ENCODE measurements around the gene SELENOO.

Gene SELENOO

DNA sequence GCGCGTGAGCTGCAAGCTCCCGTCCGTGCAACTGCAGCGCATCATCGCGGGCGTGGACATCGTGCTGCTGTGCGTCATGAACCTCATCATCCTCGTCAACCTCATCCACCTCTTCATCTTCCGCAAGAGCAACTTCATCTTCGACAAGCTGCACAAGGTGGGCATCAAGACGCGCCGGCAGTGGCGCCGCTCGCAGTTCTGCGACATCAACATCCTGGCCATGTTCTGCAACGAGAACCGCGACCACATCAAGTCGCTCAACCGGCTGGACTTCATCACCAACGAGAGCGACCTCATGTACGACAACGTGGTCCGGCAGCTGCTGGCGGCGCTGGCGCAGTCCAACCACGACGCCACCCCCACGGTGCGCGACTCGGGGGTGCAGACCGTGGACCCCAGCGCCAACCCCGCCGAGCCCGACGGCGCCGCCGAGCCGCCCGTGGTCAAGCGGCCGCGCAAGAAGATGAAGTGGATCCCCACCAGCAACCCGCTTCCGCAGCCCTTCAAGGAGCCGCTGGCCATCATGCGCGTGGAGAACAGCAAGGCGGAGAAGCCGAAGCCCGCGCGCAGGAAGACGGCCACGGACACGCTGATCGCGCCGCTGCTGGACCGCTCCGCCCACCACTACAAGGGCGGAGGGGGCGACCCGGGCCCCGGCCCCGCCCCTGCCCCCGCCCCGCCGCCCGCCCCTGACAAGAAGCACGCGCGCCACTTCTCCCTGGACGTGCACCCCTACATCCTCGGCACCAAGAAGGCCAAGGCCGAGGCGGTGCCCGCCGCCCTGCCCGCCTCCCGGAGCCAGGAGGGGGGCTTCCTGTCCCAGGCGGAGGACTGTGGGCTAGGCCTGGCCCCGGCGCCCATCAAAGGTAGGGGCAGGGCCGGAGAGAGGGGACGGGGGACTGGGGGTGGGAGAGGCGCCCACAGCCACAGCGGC lies 23.0 kb upstream of the SELENOO start:
- Histone ChIP-seq H3K9ac (ENCODE audit: low read depth, low read length) (no peak overlapping the region), H3K4me1 (ENCODE audit: insufficient read depth, low read length) (no peaks in the 10 kb centered on the region), H3K9me3 (ENCODE audit: control insufficient read depth, insufficient read depth, low read length) (no peaks in the 10 kb centered on the region), H3K36me3 (ENCODE audit: insufficient read depth, low read length) (no peaks in the 10 kb centered on the region)

DNA sequence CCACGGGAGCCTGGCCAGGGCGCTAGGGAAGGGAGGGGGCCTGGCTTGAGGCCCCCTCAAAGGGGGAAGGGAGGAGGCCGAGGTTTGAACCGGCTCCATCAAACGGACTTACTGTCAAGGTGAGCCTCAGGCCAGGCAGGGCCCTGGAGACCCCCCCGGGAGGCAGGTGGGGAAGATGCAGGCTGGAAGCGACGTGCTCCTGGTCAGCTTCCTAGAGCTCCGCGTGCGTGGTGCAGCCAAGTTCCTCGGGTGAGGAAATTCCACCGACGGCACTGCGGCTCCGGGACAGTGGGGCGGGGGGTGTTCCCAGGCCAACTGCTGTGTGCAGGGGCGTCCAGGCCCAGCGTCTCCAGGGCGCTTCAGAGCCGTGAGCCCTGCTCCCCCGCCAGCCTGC lies 22.3 kb upstream of the SELENOO start:
- Histone ChIP-seq H3K36me3 (ENCODE audit: insufficient read depth, low read length) (no peaks in the 10 kb centered on the region), H3K9ac (ENCODE audit: low read depth, low read length) (no peak overlapping the region), H3K4me1 (ENCODE audit: insufficient read depth, low read length) (peaks cover 1% of the 10 kb centered on the region; the same call in 1 of the 2 replicates), H3K9me3 (ENCODE audit: control insufficient read depth, insufficient read depth, low read length) (no peaks in the 10 kb centered on the region)

DNA sequence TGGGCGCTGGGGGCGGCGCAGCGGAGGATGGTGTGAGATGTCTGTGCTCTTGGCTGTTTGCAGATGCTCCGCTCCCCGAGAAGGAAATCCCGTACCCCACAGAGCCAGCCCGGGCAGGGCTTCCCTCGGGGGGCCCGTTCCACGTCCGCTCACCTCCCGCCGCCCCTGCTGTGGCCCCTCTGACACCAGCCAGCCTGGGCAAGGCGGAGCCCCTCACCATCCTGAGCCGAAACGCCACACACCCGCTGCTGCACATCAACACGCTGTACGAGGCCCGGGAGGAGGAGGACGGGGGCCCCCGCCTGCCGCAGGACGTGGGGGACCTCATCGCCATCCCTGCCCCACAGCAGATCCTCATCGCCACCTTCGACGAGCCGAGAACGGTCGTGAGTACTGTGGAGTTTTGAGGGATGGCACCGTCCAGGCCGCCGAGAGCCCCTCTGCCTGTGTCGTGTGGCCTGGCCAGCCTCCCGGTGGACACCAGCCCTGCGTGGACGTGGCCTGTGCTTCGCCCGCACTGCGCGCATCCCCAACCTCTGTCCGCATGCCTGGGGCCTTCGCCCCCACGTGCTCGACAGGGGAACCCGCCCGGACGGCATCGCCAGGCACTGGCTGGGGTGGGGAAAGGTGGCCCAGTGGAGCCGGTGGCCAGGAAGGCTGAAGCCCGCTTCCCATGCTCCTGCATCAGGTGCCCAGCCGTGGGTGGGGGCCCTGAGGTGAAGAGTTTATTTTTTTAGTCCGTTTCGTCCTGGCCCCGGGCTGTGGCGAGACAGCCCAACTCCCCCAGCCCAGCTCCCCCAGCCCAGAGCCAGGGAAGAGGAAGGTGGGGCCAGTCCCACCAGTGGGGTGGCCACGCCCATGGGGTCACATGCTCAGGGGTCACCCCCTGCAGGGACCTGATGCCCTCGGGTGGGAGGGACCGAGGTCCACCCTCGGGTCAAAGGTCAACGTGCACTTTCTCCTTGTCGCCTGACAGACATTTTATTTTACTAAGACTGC lies 21.6 kb upstream of the SELENOO start:
- no peaks in the 10 kb centered on the region for H3K36me3 ChIP-seq (ENCODE audit: insufficient read depth, low read length)
- no peak overlapping the region for H3K9ac ChIP-seq (ENCODE audit: low read depth, low read length)
- peaks cover 8% of the 10 kb centered on the region; the same call in 1 of the 2 replicates for H3K4me1 ChIP-seq (ENCODE audit: insufficient read depth, low read length)
- H3K9me3 ChIP-seq (ENCODE audit: control insufficient read depth, insufficient read depth, low read length), result no peaks in the 10 kb centered on the region

DNA sequence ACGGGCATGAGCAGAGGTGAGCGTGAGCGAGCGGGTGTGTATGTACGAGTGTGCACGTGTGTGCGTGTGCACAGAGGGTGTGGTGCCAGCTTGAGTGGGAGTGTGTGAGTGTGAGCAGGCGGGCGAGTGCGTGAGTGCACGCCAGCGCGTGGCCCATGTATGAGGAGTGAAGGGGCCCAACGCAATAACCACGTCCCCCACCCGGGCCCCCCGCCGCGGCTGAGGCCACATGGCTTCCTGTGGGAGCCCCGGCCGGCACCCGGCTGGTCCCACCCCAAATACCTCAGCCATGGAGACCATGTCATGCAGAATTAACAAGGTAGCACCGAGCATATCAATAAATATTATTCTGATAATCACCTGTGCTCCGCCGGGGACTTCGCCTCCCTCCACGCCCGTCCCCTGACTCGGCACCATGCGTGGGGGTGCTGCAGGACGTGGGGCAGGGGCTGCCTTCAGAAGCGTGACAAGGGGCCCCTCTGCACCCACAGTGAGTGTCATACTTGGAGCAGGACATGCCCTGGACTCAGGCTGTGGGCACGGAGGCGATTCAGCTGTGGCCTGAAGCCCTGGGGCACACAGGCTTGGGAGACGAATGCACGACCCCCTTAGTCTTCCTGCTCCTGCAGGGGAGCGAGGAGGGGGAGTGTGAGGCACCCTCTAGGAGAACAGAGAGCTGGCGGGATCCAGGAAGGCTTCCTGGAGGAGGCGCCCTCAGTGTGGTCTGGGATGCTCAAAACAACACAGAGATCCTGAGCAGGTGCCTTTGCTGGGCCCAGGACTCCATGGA lies 20.7 kb upstream of the SELENOO start:
- H3K36me3 ChIP-seq (ENCODE audit: insufficient read depth, low read length), result no peaks in the 10 kb centered on the region
- no peak overlapping the region for H3K9ac ChIP-seq (ENCODE audit: low read depth, low read length)
- peaks cover 10% of the 10 kb centered on the region; the same call in 1 of the 2 replicates for H3K4me1 ChIP-seq (ENCODE audit: insufficient read depth, low read length)
- H3K9me3 ChIP-seq (ENCODE audit: control insufficient read depth, insufficient read depth, low read length), result no peaks in the 10 kb centered on the region

DNA sequence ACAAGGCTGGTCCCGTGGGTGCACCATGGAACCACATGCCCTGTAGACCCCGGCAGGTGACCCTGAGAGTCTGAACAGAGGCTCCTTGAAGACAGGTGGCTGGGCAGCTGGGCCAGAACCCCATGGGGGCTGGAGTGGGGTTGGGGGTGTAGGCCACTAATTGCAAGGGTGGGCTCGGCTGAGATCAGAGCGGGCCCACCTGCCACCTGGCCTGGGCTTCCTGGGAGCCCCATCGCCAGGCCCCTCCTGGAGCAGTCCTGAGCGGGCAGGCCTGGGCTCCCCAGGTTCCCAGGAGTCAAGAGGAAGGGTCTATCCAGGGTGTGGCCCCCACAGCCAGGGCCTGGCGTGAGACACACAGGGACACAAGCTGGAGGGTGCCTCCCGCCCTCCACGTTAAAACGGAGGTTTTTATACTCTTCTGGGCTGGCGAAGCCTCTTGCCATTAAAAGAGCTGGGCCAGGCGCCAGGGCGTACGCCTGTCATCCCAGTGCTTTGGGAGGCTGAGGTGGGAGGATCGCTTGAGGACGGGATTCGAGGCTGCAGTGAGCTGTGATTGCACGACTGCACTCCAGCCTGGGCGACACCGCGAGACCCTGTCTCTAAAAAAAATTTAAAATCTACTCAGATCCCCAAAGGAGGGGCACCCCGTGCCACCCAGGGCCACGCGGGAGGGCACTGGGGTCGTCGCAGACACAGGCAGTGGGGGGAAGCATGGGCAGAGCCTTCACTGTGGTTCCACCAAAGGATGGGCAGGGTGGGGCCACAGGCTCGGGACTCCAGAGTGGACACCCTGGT lies 19.9 kb upstream of the SELENOO start:
- no peaks in the 10 kb centered on the region for H3K9me3 ChIP-seq (ENCODE audit: control insufficient read depth, insufficient read depth, low read length)
- no peaks in the 10 kb centered on the region for H3K36me3 ChIP-seq (ENCODE audit: insufficient read depth, low read length)
- no peak overlapping the region for H3K9ac ChIP-seq (ENCODE audit: low read depth, low read length)
- H3K4me1 ChIP-seq (ENCODE audit: insufficient read depth, low read length), result peaks cover 10% of the 10 kb centered on the region; the same call in 1 of the 2 replicates

DNA sequence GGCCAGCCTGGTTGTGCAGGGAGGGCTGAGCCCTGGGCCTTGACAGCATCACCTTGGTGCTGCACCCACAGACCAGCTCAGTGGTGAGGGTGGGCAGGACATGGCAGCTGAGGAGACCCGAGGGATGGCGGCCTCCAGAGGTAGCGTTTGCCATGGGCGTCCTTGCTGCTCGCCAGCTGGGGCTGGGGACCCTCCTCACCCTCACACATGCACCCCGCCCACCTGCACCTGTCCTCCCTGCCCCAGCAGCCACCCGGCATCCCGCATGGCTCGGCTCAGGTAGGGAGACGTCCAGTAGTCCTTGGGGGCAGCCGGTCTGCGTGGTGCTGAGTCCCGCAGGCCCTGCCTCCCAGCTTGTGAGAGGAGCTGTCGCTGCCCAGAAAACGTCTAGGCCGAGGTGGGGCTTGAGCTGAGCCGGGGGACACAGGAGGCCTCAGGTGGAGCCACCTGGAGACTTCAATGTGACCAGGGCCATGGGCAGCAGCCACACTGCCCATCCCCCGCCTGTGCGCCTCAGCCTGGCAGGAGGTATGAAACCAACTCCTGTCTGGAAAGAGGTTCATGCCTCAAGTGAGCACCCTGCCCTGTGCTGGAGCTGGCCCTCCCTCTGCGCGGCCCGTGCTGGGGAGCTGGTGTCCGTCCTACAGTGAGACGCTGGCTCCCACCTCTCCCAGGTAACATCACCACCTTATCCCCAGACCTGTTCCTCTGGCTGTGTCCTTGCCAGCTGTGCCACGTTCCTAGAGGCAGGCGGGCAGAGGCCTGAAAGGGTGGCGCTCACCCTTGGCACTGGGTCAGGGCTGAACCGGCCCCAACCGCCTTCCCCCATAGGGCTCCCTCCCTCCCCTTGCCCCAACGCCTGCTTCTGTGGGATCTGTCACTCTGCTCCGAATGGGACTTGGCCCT lies 18.4 kb upstream of the SELENOO start:
- Histone ChIP-seq H3K9ac (ENCODE audit: low read depth, low read length) (no peak overlapping the region), H3K9me3 (ENCODE audit: control insufficient read depth, insufficient read depth, low read length) (no peaks in the 10 kb centered on the region), H3K4me1 (ENCODE audit: insufficient read depth, low read length) (peaks cover 10% of the 10 kb centered on the region; the same call in 1 of the 2 replicates), H3K36me3 (ENCODE audit: insufficient read depth, low read length) (no peaks in the 10 kb centered on the region)

DNA sequence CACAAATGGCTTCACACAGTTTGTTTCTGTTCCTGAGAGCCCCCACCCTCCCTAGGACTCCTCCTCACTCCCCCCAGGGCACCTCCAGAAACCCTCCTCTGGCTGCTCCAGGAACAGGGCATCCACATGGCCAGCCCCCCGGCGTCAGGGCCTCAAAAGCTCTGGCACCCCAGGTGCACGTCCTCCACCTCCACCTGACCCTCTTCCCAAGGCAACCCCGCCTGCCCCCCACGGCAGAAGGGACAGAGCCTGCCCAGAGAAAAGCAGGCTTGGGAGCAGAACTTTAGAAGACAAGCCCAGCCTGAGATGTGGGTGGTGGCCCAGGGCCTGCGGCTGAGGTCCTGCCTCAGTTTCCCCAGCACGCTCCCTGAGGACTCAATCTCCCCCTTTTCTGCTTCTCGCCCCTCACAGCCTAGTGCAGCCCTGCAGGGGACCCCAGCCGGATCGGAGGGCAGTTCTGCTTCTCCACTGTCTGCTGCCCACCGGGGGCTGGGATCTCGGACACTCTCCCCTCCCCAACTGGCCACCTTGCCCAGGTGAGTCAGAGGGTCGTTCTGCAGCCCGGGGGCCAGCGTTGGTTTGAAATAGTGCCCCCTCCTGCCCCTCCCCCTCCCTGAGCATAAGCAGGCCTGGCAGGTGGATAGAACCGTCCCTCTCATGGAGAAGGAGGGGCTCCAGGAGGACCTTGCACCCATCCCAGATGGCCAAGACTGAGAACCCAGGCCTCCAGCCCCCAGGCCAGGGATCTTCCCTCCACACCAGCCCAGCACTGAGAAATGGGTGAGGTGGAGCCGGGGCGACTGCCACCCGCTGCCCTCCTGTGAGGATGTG lies 17.5 kb upstream of the SELENOO start:
- no peak overlapping the region for H3K9ac ChIP-seq (ENCODE audit: low read depth, low read length)
- no peaks in the 10 kb centered on the region for H3K9me3 ChIP-seq (ENCODE audit: control insufficient read depth, insufficient read depth, low read length)
- H3K36me3 ChIP-seq (ENCODE audit: insufficient read depth, low read length), result no peaks in the 10 kb centered on the region
- H3K4me1 ChIP-seq (ENCODE audit: insufficient read depth, low read length), result peaks cover 10% of the 10 kb centered on the region; the same call in 1 of the 2 replicates

DNA sequence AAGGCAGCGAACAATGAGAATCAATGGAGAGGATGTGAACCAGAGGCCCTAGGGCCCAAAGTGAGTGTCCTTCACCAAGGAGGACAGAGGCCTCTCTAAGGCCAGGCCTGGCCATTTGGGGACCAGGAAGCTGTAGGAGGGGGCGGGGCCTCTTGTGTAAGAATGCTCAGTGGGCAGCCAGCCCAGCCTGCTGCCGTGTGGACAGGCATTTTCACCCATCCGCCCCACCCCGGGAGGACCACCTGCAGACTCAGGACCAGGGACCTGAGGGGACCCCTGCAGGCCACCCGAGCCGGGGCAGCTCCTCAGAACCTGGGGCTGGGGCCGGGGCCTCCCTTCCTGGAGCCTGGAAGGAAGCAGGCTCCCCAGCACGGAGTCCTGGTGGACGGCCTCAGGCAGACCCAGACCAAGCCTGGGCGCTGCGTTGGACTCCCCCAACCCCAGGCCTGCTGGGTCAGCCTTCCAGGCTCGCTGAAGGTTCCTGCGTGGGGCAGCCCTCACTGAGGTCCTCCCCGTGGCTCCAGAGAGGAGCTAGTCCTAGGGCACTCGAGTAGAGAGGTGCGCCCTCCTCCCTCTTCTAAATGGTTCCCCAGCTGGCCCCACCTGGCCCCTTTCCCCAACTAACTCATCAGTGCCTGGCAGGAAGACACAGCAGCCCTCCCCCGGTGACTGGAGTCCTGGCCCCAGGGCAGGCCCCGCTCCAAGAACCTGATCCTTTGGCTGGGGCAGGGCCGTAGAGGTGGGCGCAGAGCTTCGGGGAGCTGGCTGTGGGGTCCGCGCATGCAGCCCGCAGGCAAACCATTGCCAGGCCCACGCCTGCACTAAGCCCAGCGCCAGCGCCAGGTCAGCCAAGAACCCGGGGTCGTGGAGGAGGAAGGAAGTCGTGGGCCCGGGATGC lies 16.6 kb upstream of the SELENOO start:
- Histone ChIP-seq H3K4me1 (ENCODE audit: insufficient read depth, low read length) (peaks cover 10% of the 10 kb centered on the region; the same call in 1 of the 2 replicates), H3K9me3 (ENCODE audit: control insufficient read depth, insufficient read depth, low read length) (no peaks in the 10 kb centered on the region), H3K36me3 (ENCODE audit: insufficient read depth, low read length) (no peaks in the 10 kb centered on the region; the same call in 1 of the 2 replicates), H3K9ac (ENCODE audit: low read depth, low read length) (peak overlapping the region; percentile 77; the same call in 1 of the 2 replicates)

DNA sequence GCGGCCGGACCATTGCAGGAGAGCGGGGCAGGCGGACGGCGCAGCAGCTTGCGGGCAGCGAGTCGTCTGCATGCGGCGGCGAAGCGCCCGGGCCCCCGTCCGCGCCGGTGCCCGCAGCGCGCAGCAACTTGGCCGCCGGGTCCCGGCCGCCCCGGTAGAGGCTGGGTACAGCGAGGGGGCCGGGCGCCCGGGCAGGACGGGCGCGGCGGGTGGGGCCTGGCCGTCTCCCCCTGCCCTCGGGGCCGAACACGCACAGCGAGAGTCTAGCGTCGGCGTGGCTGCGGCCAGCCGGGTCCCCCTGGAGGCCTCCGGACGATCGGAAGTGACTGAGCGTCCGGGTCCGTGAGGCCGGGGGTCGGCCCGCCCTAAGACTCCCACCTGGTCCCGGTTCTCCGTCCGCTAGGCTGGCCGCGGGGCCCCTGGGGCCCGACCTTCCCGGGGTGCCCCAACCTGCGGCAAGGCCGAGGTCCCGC lies 15.9 kb upstream of the SELENOO start:
- Histone ChIP-seq H3K9ac (ENCODE audit: low read depth, low read length) (peak overlapping the region; percentile 77), H3K36me3 (ENCODE audit: insufficient read depth, low read length) (no peaks in the 10 kb centered on the region; the same call in 1 of the 2 replicates), H3K9me3 (ENCODE audit: control insufficient read depth, insufficient read depth, low read length) (no peaks in the 10 kb centered on the region), H3K4me1 (ENCODE audit: insufficient read depth, low read length) (peaks cover 12% of the 10 kb centered on the region; the same call in 1 of the 2 replicates)

DNA sequence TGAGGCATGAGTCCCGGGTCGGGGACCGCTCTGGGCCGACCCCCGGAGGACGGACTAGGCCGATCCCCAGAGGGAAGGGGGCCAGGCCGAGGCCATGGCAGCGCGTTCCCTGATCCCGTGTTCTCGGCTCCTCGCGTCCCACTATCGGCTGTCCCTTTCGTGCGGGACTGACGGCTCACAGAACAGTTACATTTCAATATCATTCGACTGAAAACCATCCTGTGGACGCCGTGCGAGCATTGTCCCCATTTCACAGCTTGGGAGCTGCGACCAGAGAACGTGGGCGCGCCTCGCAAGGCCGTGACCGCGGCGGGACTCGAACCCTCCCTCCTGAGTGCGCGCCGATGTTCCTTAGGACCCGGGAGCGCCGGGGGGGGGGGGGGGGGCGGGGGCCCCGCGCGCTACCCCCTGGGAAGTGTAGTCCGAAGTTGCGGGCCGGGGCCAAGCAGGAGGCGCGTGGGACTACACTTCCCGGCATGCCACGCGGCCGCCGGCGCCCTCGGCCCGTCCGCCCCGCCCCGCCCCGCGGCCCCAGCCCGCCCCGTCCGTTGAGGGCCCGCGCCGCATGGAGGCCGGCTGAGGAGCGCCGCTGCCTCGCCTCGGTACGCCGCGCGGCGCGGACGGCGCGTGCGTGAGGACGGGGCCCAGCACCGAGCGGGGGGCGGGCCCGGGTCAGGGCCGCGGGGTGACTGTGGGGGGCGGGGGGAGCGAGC lies 15.3 kb upstream of the SELENOO start, which contains the start of gene TRABD:
TSS of gene TRABD (plus strand) at position 539 of the 713 bp plus-strand sequence. CDS start 7,148 bp downstream, outside the sequence.
- no peaks in the 10 kb centered on the region for H3K9me3 ChIP-seq (ENCODE audit: control insufficient read depth, insufficient read depth, low read length)
- H3K4me1 ChIP-seq (ENCODE audit: insufficient read depth, low read length), result peaks cover 13% of the 10 kb centered on the region; the same call in 1 of the 2 replicates
- H3K36me3 ChIP-seq (ENCODE audit: insufficient read depth, low read length), result no peaks in the 10 kb centered on the region; the same call in 1 of the 2 replicates
- H3K9ac ChIP-seq (ENCODE audit: low read depth, low read length), result peak within 1 kb of the TSS; percentile 77
